ENCODE data around the gene EPX.
"Not testable (repeated sequence)": the region's sequence is repeated elsewhere in the genome, so short reads cannot be mapped to it uniquely, and the experiment has no call there.

The EPX gene, protein sequence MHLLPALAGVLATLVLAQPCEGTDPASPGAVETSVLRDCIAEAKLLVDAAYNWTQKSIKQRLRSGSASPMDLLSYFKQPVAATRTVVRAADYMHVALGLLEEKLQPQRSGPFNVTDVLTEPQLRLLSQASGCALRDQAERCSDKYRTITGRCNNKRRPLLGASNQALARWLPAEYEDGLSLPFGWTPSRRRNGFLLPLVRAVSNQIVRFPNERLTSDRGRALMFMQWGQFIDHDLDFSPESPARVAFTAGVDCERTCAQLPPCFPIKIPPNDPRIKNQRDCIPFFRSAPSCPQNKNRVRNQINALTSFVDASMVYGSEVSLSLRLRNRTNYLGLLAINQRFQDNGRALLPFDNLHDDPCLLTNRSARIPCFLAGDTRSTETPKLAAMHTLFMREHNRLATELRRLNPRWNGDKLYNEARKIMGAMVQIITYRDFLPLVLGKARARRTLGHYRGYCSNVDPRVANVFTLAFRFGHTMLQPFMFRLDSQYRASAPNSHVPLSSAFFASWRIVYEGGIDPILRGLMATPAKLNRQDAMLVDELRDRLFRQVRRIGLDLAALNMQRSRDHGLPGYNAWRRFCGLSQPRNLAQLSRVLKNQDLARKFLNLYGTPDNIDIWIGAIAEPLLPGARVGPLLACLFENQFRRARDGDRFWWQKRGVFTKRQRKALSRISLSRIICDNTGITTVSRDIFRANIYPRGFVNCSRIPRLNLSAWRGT

GRCh38 chr17:58192612-58193011 lies at the start of gene EPX:
TSS of gene EPX (plus strand) at chr17:58192726. CDS start at chr17:58192847, 121 bp downstream.
- H3K4me3 ChIP-seq: no peak within 1 kb of the TSS
- H3K27ac ChIP-seq: no peak within 1 kb of the TSS

GRCh38 chr17:58143335-58143734 lies 49.2 kb upstream of the EPX start:
- not testable (repeated sequence) for H3K4me3 ChIP-seq, H3K27ac ChIP-seq

GRCh38 chr17:58144801-58145200 lies 47.7 kb upstream of the EPX start:
- H3K4me3 ChIP-seq: no peak overlapping the region
- no peak overlapping the region for H3K27ac ChIP-seq

- no peak within 1 kb of the TSS for H3K4me3 ChIP-seq
- no peak within 1 kb of the TSS for H3K27ac ChIP-seq
These were observed 44.5 kb upstream of the EPX start, which contains the start of gene OR4D1 for GRCh38 chr17:58147930-58148434. TSS of gene OR4D1 (plus strand) at chr17:58148384. CDS start at chr17:58155154, 6,770 bp downstream.

- H3K4me3 ChIP-seq: no peak overlapping the region
These were observed 43.9 kb upstream of the EPX start for GRCh38 chr17:58148609-58149008.

GRCh38 chr17:58150394-58150793 lies 42.1 kb upstream of the EPX start:
- no peak overlapping the region for H3K4me3 ChIP-seq
- H3K27ac ChIP-seq: no peak overlapping the region

More at GRCh38 chr17:58148609-58149008, 43.9 kb upstream of the EPX start:
- H3K27ac ChIP-seq: no peak overlapping the region

GRCh38 chr17:58153046-58153445 lies 39.5 kb upstream of the EPX start:
- Histone ChIP-seq H3K27ac (peak overlapping the region in 6 of 21 experiments; percentile 39 to 82 (median 54)), H3K4me3 (no peak overlapping the region)

GRCh38 chr17:58153671-58154070 lies 38.9 kb upstream of the EPX start:
- peak overlapping the region in 5 of 21 experiments; percentile 18 to 82 (median 48) for H3K27ac ChIP-seq
- H3K4me3 ChIP-seq: no peak overlapping the region

DNA sequence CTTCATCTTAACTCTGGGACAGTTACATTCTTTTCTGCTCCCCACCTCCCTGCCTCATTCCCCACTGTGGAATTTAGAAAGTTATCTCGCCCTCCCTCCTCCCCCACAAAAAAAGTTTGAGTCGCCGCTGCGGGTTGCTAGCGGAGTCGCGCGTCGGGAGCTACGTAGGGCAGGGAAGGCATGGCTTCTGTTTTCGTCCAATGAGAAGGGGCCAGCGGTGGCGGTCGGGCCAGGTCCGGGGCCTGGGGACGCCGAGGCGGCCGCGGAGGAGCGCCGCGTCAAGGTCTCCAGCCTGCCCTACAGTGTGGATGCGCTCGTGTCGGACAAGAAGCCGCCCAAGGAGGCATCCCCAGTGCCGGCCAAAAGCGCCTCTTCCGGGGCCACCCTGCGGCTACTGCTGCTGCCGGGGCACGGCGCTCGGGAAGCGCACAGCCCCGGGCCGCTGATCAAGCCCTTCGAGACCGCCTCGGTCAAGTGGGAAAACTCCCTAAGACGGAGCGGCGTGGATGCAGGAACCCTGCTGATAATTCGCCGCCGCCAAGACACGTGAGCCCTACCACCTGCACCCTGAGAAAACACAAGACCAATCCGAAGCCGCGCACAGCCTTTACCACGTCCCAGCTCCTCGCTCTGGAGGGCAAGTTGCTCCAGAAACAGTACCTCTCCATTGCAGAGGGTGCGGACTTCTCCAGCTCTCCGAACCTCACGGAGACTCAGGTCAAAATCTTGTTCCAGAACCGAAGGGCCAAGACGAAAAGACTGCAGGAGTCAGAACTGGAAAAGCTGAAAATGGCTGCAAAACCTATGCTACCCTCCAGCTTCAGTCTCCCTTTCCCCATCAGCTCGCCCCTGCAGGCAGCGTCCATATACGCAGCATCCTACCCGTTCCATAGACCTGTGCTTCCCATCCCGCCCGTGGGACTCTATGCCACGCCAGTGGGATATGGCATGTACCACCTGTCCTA lies 35.4 kb upstream of the EPX start:
- Histone ChIP-seq H3K4me3 (peak overlapping the region; percentile 10 to 37 (median 21)), H3K27ac (peak overlapping the region in 5 of 21 experiments; percentile 44 to 82 (median 78))

- peak overlapping the region in 1 of 21 experiments; percentile 82 for H3K27ac ChIP-seq
- no peak overlapping the region for H3K4me3 ChIP-seq
These were observed 34.3 kb upstream of the EPX start for GRCh38 chr17:58158181-58158580.

DNA sequence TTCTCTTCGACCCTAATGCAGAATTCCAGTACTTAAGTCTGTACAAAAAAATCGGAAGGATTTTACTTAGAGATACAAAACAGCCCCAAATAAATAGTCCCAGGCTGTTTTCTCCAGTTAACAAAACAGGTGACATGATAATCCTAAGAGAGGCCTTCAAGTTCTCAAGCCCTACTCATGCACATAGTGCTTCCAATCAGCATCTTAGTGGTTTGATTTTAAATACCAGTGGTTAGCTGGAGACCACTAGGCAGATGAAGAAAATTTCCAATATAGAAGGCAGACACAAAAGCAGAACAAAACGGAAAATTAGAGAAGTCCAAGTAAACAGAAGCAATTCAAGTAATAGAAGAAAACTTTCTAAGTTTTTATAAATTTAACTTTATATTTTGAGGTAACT lies 31.0 kb upstream of the EPX start:
- H3K4me3 ChIP-seq: no peak overlapping the region
- no peak overlapping the region for H3K27ac ChIP-seq

- Histone ChIP-seq H3K4me3 (no peak overlapping the region), H3K27ac (no peak overlapping the region)
These were observed 26.5 kb upstream of the EPX start for GRCh38 chr17:58165981-58166380.

DNA sequence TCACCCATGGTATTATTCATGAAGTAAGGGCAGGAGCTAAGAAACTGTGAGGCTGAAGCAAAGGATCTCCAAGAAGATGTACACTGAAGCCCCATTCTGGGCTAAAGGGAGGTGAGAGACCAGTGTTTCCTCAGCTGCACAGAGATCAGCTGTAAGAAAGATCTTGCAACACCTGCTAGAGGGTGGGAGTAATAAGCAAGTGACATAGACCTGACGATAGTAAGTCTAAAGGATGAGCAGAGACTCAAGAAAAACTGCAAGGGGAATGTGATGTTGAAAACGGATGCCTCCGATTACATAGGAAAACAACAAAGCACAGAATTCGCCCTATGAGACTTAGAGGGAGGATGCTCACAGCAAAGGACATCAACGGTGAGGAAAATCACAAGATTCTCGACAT lies 25.8 kb upstream of the EPX start, which contains the start of gene OR4D2:
Gene OR4D2 (plus strand): TSS at position 301 of the 400 bp plus-strand sequence. CDS start 2,674 bp downstream, outside the sequence.
- no peak within 1 kb of the TSS for H3K27ac ChIP-seq

GRCh38 chr17:58170622-58171021 lies 21.9 kb upstream of the EPX start:
- H3K4me3 ChIP-seq: no peak overlapping the region
- H3K27ac ChIP-seq: peak overlapping the region in 3 of 21 experiments; percentile 13 to 74 (median 51)

More for the DNA sequence above, 25.8 kb upstream of the EPX start, which contains the start of gene OR4D2:
- no peak within 1 kb of the TSS for H3K4me3 ChIP-seq

- Histone ChIP-seq H3K4me3 (no peak overlapping the region), H3K27ac (peak overlapping the region in 1 of 21 experiments; percentile 14)
These were observed 20.0 kb upstream of the EPX start for GRCh38 chr17:58172369-58173071.

- Histone ChIP-seq H3K4me3 (no peak overlapping the region), H3K27ac (no peak overlapping the region)
These were observed 17.7 kb upstream of the EPX start for GRCh38 chr17:58174871-58175270.

DNA sequence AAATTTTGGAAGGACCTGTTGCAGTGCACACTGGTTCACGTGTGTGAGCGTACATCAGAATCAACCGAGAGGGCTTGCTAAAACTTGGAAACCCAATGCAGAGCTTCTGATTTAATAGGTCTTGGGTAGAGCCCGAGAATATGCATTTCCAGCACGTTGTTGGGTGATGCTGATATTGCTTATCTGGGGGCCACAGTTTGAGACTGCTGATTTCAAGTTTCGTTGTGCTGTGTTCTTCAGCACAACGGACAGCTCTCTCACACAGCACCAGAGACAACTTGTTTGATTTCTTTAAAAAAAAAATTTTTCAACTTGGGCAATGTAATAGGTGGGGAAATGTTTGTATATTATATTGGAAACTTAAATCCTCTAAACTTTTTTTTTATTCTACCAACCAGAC lies 16.3 kb upstream of the EPX start:
- H3K27ac ChIP-seq: no peak overlapping the region
- H3K4me3 ChIP-seq: no peak overlapping the region

GRCh38 chr17:58181796-58182195 lies 10.7 kb upstream of the EPX start:
- H3K4me3 ChIP-seq: no peak overlapping the region
- H3K27ac ChIP-seq: no peak overlapping the region

DNA sequence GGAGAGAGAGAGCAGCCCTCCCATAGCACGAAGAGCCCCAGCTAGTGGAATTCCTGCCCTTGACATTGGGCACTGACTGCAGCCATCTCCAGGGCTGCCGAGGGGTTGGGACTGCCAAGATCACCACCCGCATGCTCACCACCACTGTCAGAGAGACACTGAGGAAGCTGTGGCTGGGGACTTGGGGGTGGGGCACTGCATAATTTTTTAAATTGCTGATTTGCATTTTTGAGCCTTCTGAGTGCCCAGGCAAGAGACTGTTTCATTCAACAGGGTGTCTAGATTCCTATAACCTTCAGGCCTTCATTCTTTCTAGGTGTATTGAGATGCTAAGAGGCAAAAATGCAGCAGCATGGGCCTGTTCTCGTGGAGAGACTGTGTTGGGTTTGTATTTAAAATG lies 9.0 kb upstream of the EPX start:
- Histone ChIP-seq H3K4me3 (no peak overlapping the region), H3K27ac (no peak overlapping the region)
